Bronchus fibroblast of lung (primary cell): ENCODE measurements around the gene ZBTB39. TPM values are rescaled to one million over a fixed set of nuclear protein-coding genes. Genes with fewer than 3 reads are reported as not detected.

Source experiments
- total RNA-seq: library from RNA; depleted of rRNA; stranded (reverse); fragments of >200 nt; gene quantifications from 2 replicates; pipeline ENCODE4 v1.2.3, GENCODE V29; 2015

The ZBTB39 gene, protein sequence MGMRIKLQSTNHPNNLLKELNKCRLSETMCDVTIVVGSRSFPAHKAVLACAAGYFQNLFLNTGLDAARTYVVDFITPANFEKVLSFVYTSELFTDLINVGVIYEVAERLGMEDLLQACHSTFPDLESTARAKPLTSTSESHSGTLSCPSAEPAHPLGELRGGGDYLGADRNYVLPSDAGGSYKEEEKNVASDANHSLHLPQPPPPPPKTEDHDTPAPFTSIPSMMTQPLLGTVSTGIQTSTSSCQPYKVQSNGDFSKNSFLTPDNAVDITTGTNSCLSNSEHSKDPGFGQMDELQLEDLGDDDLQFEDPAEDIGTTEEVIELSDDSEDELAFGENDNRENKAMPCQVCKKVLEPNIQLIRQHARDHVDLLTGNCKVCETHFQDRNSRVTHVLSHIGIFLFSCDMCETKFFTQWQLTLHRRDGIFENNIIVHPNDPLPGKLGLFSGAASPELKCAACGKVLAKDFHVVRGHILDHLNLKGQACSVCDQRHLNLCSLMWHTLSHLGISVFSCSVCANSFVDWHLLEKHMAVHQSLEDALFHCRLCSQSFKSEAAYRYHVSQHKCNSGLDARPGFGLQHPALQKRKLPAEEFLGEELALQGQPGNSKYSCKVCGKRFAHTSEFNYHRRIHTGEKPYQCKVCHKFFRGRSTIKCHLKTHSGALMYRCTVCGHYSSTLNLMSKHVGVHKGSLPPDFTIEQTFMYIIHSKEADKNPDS
- total RNA-seq: 2.8 and 3.4 TPM in 2 replicates

DNA sequence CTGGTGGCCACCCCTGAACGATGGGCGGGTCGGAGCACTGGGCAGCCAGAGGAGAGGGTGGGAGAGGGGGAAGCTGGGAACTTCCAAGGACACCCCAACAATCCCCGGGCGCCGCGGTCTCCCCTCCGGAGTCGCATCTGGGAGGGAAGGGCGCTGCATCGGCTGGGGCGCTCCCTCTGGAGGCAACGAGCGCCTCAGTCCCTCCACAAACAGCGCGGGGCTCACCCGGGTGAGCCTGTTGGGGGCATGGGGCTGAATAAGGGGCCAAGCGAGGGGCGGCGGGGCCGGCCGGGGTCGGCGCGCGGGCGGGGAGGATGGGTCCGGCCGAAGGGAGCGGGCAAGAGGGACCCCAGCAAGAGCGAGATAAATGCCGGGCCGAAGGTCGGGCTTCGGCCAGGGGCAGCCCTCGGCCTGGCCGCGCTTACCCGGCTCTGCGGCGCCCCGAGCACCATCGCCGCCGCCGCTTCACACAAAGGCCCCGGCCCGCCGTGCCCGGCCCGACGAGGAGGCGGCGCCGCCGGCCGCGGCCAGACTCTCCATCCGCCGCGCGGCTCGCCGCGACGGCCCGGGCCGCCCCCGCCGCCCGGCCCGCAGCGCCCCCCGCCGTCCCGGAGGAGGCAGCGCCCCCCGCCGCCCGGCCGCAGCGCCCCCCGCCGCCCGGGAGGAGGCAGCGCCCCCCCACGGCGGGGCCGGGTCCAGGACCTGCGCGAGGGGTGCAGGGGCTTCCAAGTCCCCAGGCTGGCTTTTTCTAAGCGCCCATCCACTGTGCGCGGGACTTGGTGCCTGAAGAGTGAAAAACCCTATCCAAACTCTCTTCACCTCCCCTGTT, at the start of gene ZBTB39:
Gene ZBTB39 (minus strand): TSS at position 567 of the 829 bp plus-strand sequence. CDS start 1,629 bp downstream, outside the sequence.

DNA sequence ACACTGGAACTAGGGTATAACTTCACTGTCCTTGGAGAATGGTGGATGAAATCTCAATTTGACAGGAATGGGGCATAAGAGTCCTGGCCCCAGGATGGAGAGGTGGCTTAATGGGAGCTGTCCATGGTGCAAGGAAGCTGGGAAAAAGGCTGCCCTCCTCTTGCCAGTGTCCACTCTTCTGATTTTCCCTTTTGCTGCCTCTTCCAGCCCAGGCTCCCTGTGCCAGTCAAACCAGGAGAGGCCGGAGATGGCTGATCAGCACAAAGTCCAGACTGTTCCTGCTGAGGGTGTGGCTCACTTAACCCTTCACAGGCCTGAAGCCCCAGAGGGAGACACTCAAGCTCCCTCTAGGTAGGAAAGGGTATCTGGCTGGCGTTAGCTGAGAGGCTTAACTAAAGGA, 43.5 kb upstream of the ZBTB39 start, which contains the start of gene MYO1A:
Gene MYO1A (minus strand): TSS at position 240 of the 400 bp plus-strand sequence. CDS start 1,806 bp downstream, outside the sequence.

DNA sequence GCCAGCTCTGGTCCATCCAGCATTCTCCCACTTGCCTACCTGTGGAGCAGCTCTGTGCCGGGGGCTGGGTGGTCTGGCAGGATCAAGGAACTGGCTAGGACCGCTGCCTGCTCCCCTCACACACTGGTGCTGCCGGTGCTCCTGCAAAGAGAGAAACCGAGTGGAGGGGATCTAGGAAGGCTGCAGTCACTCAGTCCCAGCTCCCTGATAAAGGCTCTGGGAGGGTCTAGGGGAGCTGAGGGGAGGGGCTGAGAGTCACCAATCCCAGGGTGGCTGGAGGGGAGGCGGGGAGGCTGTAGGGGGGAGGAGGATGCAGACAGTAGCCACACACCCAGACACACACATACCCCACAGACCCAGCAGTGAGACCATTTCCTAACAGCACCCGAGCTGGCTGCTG, 10.0 kb upstream of the ZBTB39 start, which contains the start of gene TAC3:
Gene TAC3 (minus strand): TSS at position 182 of the 400 bp plus-strand sequence. CDS start 732 bp downstream, outside the sequence.

DNA sequence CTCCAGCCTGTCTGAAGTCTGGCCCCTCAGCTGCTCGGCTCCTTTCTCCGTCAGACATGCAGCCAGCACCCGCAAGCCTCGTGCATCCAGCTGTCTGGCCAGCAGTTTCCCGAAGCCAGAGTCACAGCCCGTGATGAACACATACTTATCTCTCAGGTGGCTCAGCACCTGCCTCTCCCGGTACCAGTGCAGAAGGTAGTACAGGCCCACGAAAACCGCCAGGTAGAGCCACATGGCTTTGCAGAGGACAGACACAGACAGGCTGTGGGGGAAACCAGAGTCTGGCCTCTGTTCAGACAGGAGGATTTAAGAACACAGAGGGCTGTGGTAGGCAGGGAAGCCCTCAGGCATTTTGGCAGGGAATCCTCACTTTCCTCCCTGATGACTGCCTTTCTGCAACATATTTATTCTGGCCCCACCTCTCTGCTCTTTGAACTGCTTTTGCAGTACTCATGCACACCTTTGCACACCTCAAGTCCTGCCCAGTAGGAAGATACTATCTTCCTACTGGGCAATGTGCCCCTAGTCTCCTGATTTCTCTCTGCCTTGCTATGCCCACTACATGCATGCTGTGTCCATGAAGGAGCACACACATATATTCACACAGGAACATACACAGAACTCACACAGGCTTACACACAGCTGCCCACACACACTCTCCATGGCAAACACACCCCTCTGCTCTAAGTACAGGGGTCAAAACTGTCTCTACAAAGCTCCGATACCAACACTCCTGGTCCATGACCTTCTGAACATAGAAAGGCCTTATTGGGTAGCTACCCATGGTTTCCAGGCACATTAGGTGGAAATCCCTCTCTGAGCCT, 48.9 kb downstream of the ZBTB39 start, which contains the start of gene RDH16:
Gene RDH16 (minus strand): TSS at position 380 of the 824 bp plus-strand sequence. CDS start 146 bp downstream, at position 234.

Other genes with a start within 250 kb of the ZBTB39 start
- 1.0 and 1.6 TPM in 2 replicates for gene HSD17B6, start 243.2 kb downstream of the ZBTB39 start, total RNA-seq
- not detected in 2 replicates for gene SDR9C7, start 72.1 kb downstream of the ZBTB39 start, total RNA-seq
- under 0.01 TPM in 1 of 2 replicates, not detected in the other for gene RDH16, start 48.9 kb downstream of the ZBTB39 start, total RNA-seq
- 0.34 TPM in 1 of 2 replicates, not detected in the other for gene TAC3, start 10.0 kb upstream of the ZBTB39 start, total RNA-seq
- not detected in 2 replicates for gene MYO1A, start 43.6 kb upstream of the ZBTB39 start, total RNA-seq
- 9.5 and 11.4 TPM in 2 replicates for gene NEMP1, start 72.2 kb upstream of the ZBTB39 start, total RNA-seq
- gene NAB2, start 82.6 kb upstream of the ZBTB39 start, total RNA-seq: 45.7 and 49.2 TPM in 2 replicates
- 64.7 and 73.6 TPM in 2 replicates for gene STAT6, start 104.8 kb upstream of the ZBTB39 start, total RNA-seq
- 29.8 and 32.9 TPM in 2 replicates for gene LRP1, start 121.9 kb upstream of the ZBTB39 start, total RNA-seq
- gene LRP1-AS, start 141.1 kb upstream of the ZBTB39 start, total RNA-seq: not detected in 2 replicates
- 0.50 and 1.5 TPM in 2 replicates for gene NXPH4, start 210.2 kb upstream of the ZBTB39 start, total RNA-seq
- 293 and 322 TPM in 2 replicates for gene SHMT2, start 223.2 kb upstream of the ZBTB39 start, total RNA-seq
- gene STAC3, start 244.6 kb upstream of the ZBTB39 start, total RNA-seq: 0.50 and 0.59 TPM in 2 replicates